H1 (cell line): ENCODE data around the gene SEC16A. TPM values are rescaled to one million over a fixed set of nuclear protein-coding genes. Genes with fewer than 3 reads are reported as not detected.

Source experiments
- CTCF ChIA-PET: fragments of 300-600 bp; sonication (Branson Sonifier 250); formaldehyde crosslinking; loops from one replicate; lab custom pipeline; 2021; ENCODE audit not compliant: partially characterized antibody; lab: Charles Lee
- POLR2A ChIA-PET: fragments of 300-600 bp; sonication (Branson Sonifier 250); formaldehyde crosslinking; loops from one replicate; lab custom pipeline; 2021; ENCODE audit warnings: inconsistent platforms; ENCODE audit not compliant: partially characterized antibody; lab: Charles Lee
- DNase-seq, 2 experiments: peaks; one replicate each; pipeline versions ENCODE4 v3.0.0 to v3.0.0-alpha.2; 2010 to 2022; ENCODE audit warnings: low spot score in 2 of 2, low read depth in 1 of 2, mixed read lengths in 1 of 2
- FAIRE-seq: peaks from 2 replicates; lab custom pipeline; 2011; peaks lifted over from hg19 to GRCh38; lab: Jason Lieb, UNC
- H2AFZ ChIP-seq: 2 replicates; pipeline ENCODE4 v1.8.1; 2012; ENCODE audit warnings: low read length, inconsistent platforms
- H2AK5ac ChIP-seq: 2 replicates; pipeline ENCODE4 v1.6.1; 2013; ENCODE audit warnings: low read depth, low read length
- H2BK120ac ChIP-seq: replicated peaks from 2 replicates; pipeline ENCODE3; 2013; ENCODE audit warnings: low read depth, low read length, inconsistent platforms
- H2BK12ac ChIP-seq: 2 replicates; pipeline ENCODE4 v1.6.1; 2013; ENCODE audit warnings: low read depth, low read length
- H2BK15ac ChIP-seq: 2 replicates; pipeline ENCODE4 v1.6.1; 2013; ENCODE audit warnings: low read length
- H2BK20ac ChIP-seq: 2 replicates; pipeline ENCODE4 v1.6.1; 2013; ENCODE audit warnings: low read length
- H2BK5ac ChIP-seq: 2 replicates; pipeline ENCODE4 v1.6.1; 2013; ENCODE audit warnings: low read depth, low read length
- H3K14ac ChIP-seq: 2 replicates; pipeline ENCODE4 v1.6.1; 2013; ENCODE audit warnings: inconsistent platforms; ENCODE audit not compliant: insufficient read length
- H3K18ac ChIP-seq: 2 replicates; pipeline ENCODE4 v1.6.1; 2013; ENCODE audit warnings: low read length; ENCODE audit errors: extremely low read depth
- H3K23ac ChIP-seq: 2 replicates; pipeline ENCODE4 v1.6.1; 2013; ENCODE audit warnings: inconsistent platforms; ENCODE audit not compliant: insufficient read length
- H3K23me2 ChIP-seq: 2 replicates; pipeline ENCODE4 v1.6.1; 2013; ENCODE audit warnings: low read depth, low read length
- H3K27ac ChIP-seq: 2 replicates; pipeline ENCODE4 v1.6.1; 2011; ENCODE audit warnings: low read depth, low read length, inconsistent platforms
- H3K27me3 ChIP-seq, 4 experiments: replicated peaks in 1 of 4; 1 replicate in 1 of 4; 2 replicates in 3 of 4; pipeline versions ENCODE4 v1.6.1 to v1.8.1; 2011 to 2013; ENCODE audit warnings: low read length in 3 of 4, mild to moderate bottlenecking in 3 of 4, inconsistent platforms in 2 of 4, mixed read lengths in 2 of 4, moderate library complexity in 1 of 4; ENCODE audit not compliant: control insufficient read depth in 3 of 4, insufficient read depth in 3 of 4; ENCODE audit errors: extremely low read depth in 1 of 4
- H3K36me3 ChIP-seq, 4 experiments: 2 replicates each; pipeline versions ENCODE4 v1.6.1 to v1.8.1; 2011 to 2013; ENCODE audit warnings: mild to moderate bottlenecking in 4 of 4, low read length in 3 of 4, moderate library complexity in 2 of 4, control low read depth in 1 of 4, inconsistent platforms in 1 of 4; ENCODE audit not compliant: insufficient read depth in 4 of 4, control insufficient read depth in 2 of 4
- H3K4ac ChIP-seq: replicated peaks from 2 replicates; pipeline ENCODE3; 2013; ENCODE audit warnings: low read length, low read depth, mixed read lengths, inconsistent platforms; ENCODE audit not compliant: insufficient read length
- H3K4me1 ChIP-seq, 4 experiments: replicated peaks in 1 of 4; 1 replicate in 1 of 4; 2 replicates in 3 of 4; pipeline versions ENCODE4 v1.6.1 to v1.8.1; 2011 to 2013; ENCODE audit warnings: low read length in 3 of 4, inconsistent platforms in 2 of 4, mixed read lengths in 1 of 4; ENCODE audit not compliant: insufficient read depth in 4 of 4, control insufficient read depth in 3 of 4
- H3K4me2 ChIP-seq, 2 experiments: 2 replicates each; pipeline versions ENCODE4 v1.6.1 to v1.8.1; 2011 to 2013; ENCODE audit warnings: low read depth in 2 of 2, low read length in 2 of 2, control low read depth in 1 of 2, inconsistent platforms in 1 of 2, mild to moderate bottlenecking in 1 of 2; ENCODE audit not compliant: insufficient read depth in 1 of 2
- H3K4me3 ChIP-seq, 4 experiments: fragments of 200-600, 300-600 bp in 1 of 4; sonication (generic), shearing (Covaris generic), sonication (Bioruptor Twin) in 1 of 4; 2 replicates each; pipeline versions ENCODE4 v1.5.1 to v1.8.1; 2011 to 2016; ENCODE audit warnings: low read length in 4 of 4, low read depth in 3 of 4, control low read depth in 2 of 4, inconsistent platforms in 2 of 4, mild to moderate bottlenecking in 2 of 4, mixed read lengths in 1 of 4, moderate library complexity in 1 of 4; ENCODE audit not compliant: insufficient read depth in 2 of 4; ENCODE audit errors: extremely low read depth in 1 of 4
- H3K56ac ChIP-seq: replicated peaks from 2 replicates; pipeline ENCODE3; 2013; ENCODE audit warnings: low read depth, mild to moderate bottlenecking, mixed read lengths, low read length, inconsistent platforms; ENCODE audit not compliant: insufficient read length
- H3K79me1 ChIP-seq: 2 replicates; pipeline ENCODE4 v1.6.1; 2013; ENCODE audit warnings: low read depth, low read length, control low read depth
- H3K79me2 ChIP-seq, 2 experiments: 2 replicates each; pipeline versions ENCODE4 v1.6.1 to v1.8.1; 2012 to 2013; ENCODE audit warnings: low read length in 2 of 2, mild to moderate bottlenecking in 2 of 2, inconsistent platforms in 1 of 2; ENCODE audit not compliant: insufficient read depth in 2 of 2, control insufficient read depth in 1 of 2
- H3K9ac ChIP-seq, 4 experiments: replicated peaks in 1 of 4; 1 replicate in 1 of 4; 2 replicates in 3 of 4; pipeline versions ENCODE4 v1.6.1 to v1.8.1; 2011 to 2013; ENCODE audit warnings: low read depth in 3 of 4, low read length in 3 of 4, control low read depth in 2 of 4, mild to moderate bottlenecking in 2 of 4, moderate library complexity in 2 of 4, inconsistent platforms in 1 of 4; ENCODE audit errors: extremely low read depth in 1 of 4
- H3K9me3 ChIP-seq, 2 experiments: 2 replicates each; pipeline versions ENCODE4 v1.6.1 to v1.8.1; 2012 to 2013; ENCODE audit warnings: mild to moderate bottlenecking in 2 of 2, moderate library complexity in 2 of 2, control low read depth in 1 of 2, inconsistent platforms in 1 of 2, low read depth in 1 of 2, low read length in 1 of 2, mixed read lengths in 1 of 2; ENCODE audit not compliant: insufficient read depth in 2 of 2
- H4K20me1 ChIP-seq, 2 experiments: replicated peaks in 1 of 2; 2 replicates each; pipeline versions ENCODE3 to v1.8.1; 2011 to 2013; ENCODE audit warnings: inconsistent platforms in 2 of 2, low read length in 2 of 2, mild to moderate bottlenecking in 1 of 2; ENCODE audit not compliant: insufficient read depth in 2 of 2, control insufficient read depth in 1 of 2
- H4K5ac ChIP-seq: 2 replicates; pipeline ENCODE4 v1.6.1; 2013; ENCODE audit warnings: low read length, low read depth, mixed read lengths, inconsistent platforms; ENCODE audit not compliant: insufficient read length
- H4K8ac ChIP-seq: 2 replicates; pipeline ENCODE4 v1.8.0; 2013; ENCODE audit warnings: mild to moderate bottlenecking, moderate library complexity, low read length, inconsistent platforms; ENCODE audit not compliant: insufficient read depth; ENCODE audit errors: extremely low read depth
- H4K91ac ChIP-seq: replicated peaks from 2 replicates; pipeline ENCODE3; 2013; ENCODE audit warnings: low read length, mixed read lengths, inconsistent platforms; ENCODE audit not compliant: insufficient read length
- ATF3 ChIP-seq: IDR thresholded peaks from 2 replicates; pipeline ENCODE4 v1.6.1; 2011; ENCODE audit warnings: low read depth, mild to moderate bottlenecking, low read length; ENCODE audit not compliant: insufficient read depth
- CHD2 ChIP-seq: IDR thresholded peaks from 2 replicates; pipeline ENCODE4 v1.6.1; 2012; ENCODE audit warnings: low read length, improper control_type of control experiment
- E2F6 ChIP-seq: IDR thresholded peaks from 2 replicates; pipeline ENCODE4 v1.6.1; 2012; ENCODE audit warnings: inconsistent platforms
- HDAC6 ChIP-seq: IDR thresholded peaks from one replicate; pipeline ENCODE4 v1.7.1; 2012; ENCODE audit warnings: low read depth, mild to moderate bottlenecking, inconsistent platforms, low read length, moderate library complexity
- PHF8 ChIP-seq: fragments of 200-600 bp; sonication (generic); conservative IDR thresholded peaks from 2 replicates; pipeline ENCODE4 v1.7.1; 2012; ENCODE audit warnings: low read depth, mild to moderate bottlenecking, inconsistent platforms, low read length, moderate library complexity
- RAD21 ChIP-seq, 2 experiments: IDR thresholded peaks in 1 of 2; conservative IDR thresholded peaks in 1 of 2; 2 replicates each; pipeline ENCODE4 v1.6.1; 2011; ENCODE audit warnings: low read depth in 2 of 2, low read length in 2 of 2, improper control_type of control experiment in 1 of 2, inconsistent platforms in 1 of 2, mild to moderate bottlenecking in 1 of 2, moderate library complexity in 1 of 2
- RXRA ChIP-seq: IDR thresholded peaks from 2 replicates; pipeline ENCODE4 v1.6.1; 2011; ENCODE audit warnings: low read depth, mild to moderate bottlenecking, low read length, moderate library complexity; ENCODE audit not compliant: insufficient read depth
- SIX5 ChIP-seq: IDR thresholded peaks from 2 replicates; pipeline ENCODE4 v1.6.1; 2011; ENCODE audit warnings: mild to moderate bottlenecking, low read depth, low read length
- SP2 ChIP-seq: IDR thresholded peaks from 2 replicates; pipeline ENCODE4 v1.6.1; 2012; ENCODE audit warnings: mild to moderate bottlenecking, low read length, inconsistent platforms
- TAF1 ChIP-seq: IDR thresholded peaks from 2 replicates; pipeline ENCODE4 v1.6.1; 2011; ENCODE audit warnings: mild to moderate bottlenecking, low read depth, low read length
- WGBS, 2 experiments: shearing (Covaris generic) in 1 of 2; methylation state at CpG; one replicate each; pipeline versions ENCODE4 v1.1.6 to v1.1.7; 2013 to 2015; ENCODE audit warnings: low lambda C conversion rate in 2 of 2, mixed read lengths in 2 of 2, inconsistent platforms in 1 of 2, low coverage in 1 of 2, missing lambda C conversion rate in 1 of 2; ENCODE audit not compliant: insufficient replicate concordance in 2 of 2, insufficient coverage in 1 of 2, insufficient read length in 1 of 2; ENCODE audit errors: extremely low coverage in 1 of 2, missing lambda C conversion rate in 1 of 2; 5-methylcytosine and 5-hydroxymethylcytosine counted together
- polyA plus RNA-seq, 7 experiments: library from polyadenylated mRNA; depleted of rRNA in 3 of 7; stranded (reverse) in 5 of 7; unstranded in 2 of 7; fragments of >200 nt in 5 of 7; fragments of 200-250 nt in 2 of 7; gene quantifications; 1 replicate in 5 of 7; 2 replicates in 1 of 7; 4 replicates in 1 of 7; pipeline versions ENCODE4 v1.2.1 to v1.2.3, GENCODE V29; 2011 to 2013; ENCODE audit warnings: missing spikeins in 2 of 7, mixed read lengths in 2 of 7
- total RNA-seq: library from RNA; stranded (reverse); fragmentation: NEBNext Ultra II Directional; extraction: Animal tissue kit (Norgen Biotek cat#: 25700); gene quantifications from 2 replicates; pipeline ENCODE4 v1.2.1, GENCODE V29; 2021

The SEC16A gene
- total and polyA plus RNA-seq, 2 of the 8 experiments (the other 6 are each of a cell fraction or from before 2014, with no cell fraction given): 21.6 to 49.0 TPM

- Histone ChIP-seq H4K20me1 (peaks cover 2 to 5% of the 10 kb centered on the region in 2 experiments), H3K27me3 (no peaks in the 10 kb centered on the region), H3K56ac (no peak overlapping the region), H3K14ac (no peak overlapping the region), H3K79me1 (no peaks in the 10 kb centered on the region; the same call in 1 of the 2 replicates), H2BK120ac (no peak overlapping the region), H4K8ac (no peak overlapping the region), H3K9me3 (no peaks in the 10 kb centered on the region), H3K4me3 (no peak overlapping the region), H3K79me2 (no peaks in the 10 kb centered on the region), H4K5ac (no peak overlapping the region), H3K4me1 (peaks cover 0 to 7% (median 2%) of the 10 kb centered on the region in 4 experiments; a peak in 5 of 7 replicates), H2BK15ac (no peak overlapping the region), H3K36me3 (no peaks in the 10 kb centered on the region), H3K4ac (no peak overlapping the region), H3K4me2 (no peak overlapping the region), H2BK20ac (no peak overlapping the region), H3K23ac (no peak overlapping the region), H2AK5ac (no peak overlapping the region), H3K23me2 (peaks cover 3% of the 10 kb centered on the region; the same call in 1 of the 2 replicates), H4K91ac (no peak overlapping the region), H3K27ac (no peak overlapping the region), H3K18ac (no peak overlapping the region), H2BK5ac (no peak overlapping the region), H2AFZ (no peak overlapping the region), H2BK12ac (no peak overlapping the region), H3K9ac (no peak overlapping the region; a peak in 1 of 7 replicates)
- TF ChIP-seq RAD21 (IDR thresholded peaks at IDR 0.05 in 1 of 2, conservative IDR thresholded peaks at IDR 0.05 in 1 of 2; ENCODE audit: low read depth in 2 of 2, low read length in 2 of 2) (no peak), E2F6 (no peak), PHF8 (no peak), ATF3 (no peak), SP2 (no peak), HDAC6 (no peak), CHD2 (no peak), TAF1 (no peak), RXRA (no peak), SIX5 (no peak)
- CTCF ChIA-PET: interaction anchor here (0.6 to 8.9 kb wide), 51 partner anchors 8 to 777 kb away, joined by 3 to 253 read pairs (median 4); no protein-coding TSS in a partner anchor
- no peak for DNase-seq
- POLR2A ChIA-PET: interaction anchor here (0.7 to 1.4 kb wide), 4 partner anchors 140 to 240 kb away, joined by 3 to 4 read pairs (median 4); no protein-coding TSS in a partner anchor
- FAIRE-seq: no peak
- 85% methylated on average over 7 of the region's 7 CpGs; no CpG with 5 or more reads in 1 of the 2 experiments for WGBS, 2 experiments
Measured at GRCh38 chr9:136487672-136488071, 4.8 kb upstream of the SEC16A start.
